Stomach (tissue), 4 donors: ENCODE measurements around the gene DCAF8L1.

Experiments used
- CTCF ChIP-seq, 7 experiments: fragments of 450-650 bp in 4 of 7; fragments of 200-600 bp in 3 of 7; sonication (generic) in 3 of 7; IDR thresholded peaks; one replicate each; pipeline ENCODE4 v1.5.1; 2016 to 2019; ENCODE audit warnings: antibody characterized with exemption in 7 of 7, control low read depth in 2 of 7, mild to moderate bottlenecking in 1 of 7
- EP300 ChIP-seq: sonication (generic); formaldehyde crosslinking; IDR thresholded peaks from one replicate; pipeline ENCODE4 v1.6.1; 2017; ENCODE audit warnings: antibody characterized with exemption
- POLR2A ChIP-seq, 4 donors: fragments of 450-650 bp; IDR thresholded peaks; one replicate each; pipeline ENCODE4 v1.6.1; 2016; ENCODE audit warnings: antibody characterized with exemption in 4 of 4, control low read depth in 2 of 4, mild to moderate bottlenecking in 1 of 4, moderate library complexity in 1 of 4
- POLR2AphosphoS5 ChIP-seq, 3 donors: sonication (generic); formaldehyde crosslinking; IDR thresholded peaks; one replicate each; pipeline ENCODE4 v1.6.1; 2016; ENCODE audit warnings: antibody characterized with exemption in 3 of 3

- no peak for TF ChIP-seq CTCF (IDR thresholded peaks at IDR 0.05)
- no peak for TF ChIP-seq POLR2A (IDR thresholded peaks at IDR 0.05)
- no peak for TF ChIP-seq POLR2AphosphoS5 (IDR thresholded peaks at IDR 0.05)
- TF ChIP-seq EP300 = no peak
Observed at GRCh38 chrX:28022371-28022770, 41.1 kb upstream of the DCAF8L1 start.
